GM12875 (cell line): Measurements from ENCODE around the gene ZFYVE28.
A peak's percentile ranks its signal among the peaks of the same experiment; 100 is the strongest.
"Not testable (repeated sequence)": the region's sequence is repeated elsewhere in the genome, so short reads cannot be mapped to it uniquely, and the experiment has no call there.

Experiments
- H3K4me3 ChIP-seq: one replicate; pipeline ENCODE4 v1.5.1; 2011; ENCODE audit warnings: low read depth, low read length, control low read depth
- CTCF ChIP-seq: IDR thresholded peaks from 2 replicates; pipeline ENCODE4 v1.5.1; 2011; ENCODE audit warnings: low read depth, mild to moderate bottlenecking, control low read depth, inconsistent platforms, low read length, moderate library complexity, borderline replicate concordance; ENCODE audit not compliant: insufficient read depth

ZFYVE28 gene

GRCh38 chr4:2241410-2242353, 176.8 kb downstream of the ZFYVE28 start, which contains the start of the genes HAUS3 and POLN:
HAUS3 (minus strand) TSS chr4:2242121; CDS start chr4:2240946, 1,175 bp downstream.
POLN (minus strand) TSS chr4:2242121; CDS start chr4:2229231, 12,890 bp downstream.
- H3K4me3 ChIP-seq: peak within 1 kb of the TSS; percentile 100
- TF ChIP-seq CTCF: no peak

DNA sequence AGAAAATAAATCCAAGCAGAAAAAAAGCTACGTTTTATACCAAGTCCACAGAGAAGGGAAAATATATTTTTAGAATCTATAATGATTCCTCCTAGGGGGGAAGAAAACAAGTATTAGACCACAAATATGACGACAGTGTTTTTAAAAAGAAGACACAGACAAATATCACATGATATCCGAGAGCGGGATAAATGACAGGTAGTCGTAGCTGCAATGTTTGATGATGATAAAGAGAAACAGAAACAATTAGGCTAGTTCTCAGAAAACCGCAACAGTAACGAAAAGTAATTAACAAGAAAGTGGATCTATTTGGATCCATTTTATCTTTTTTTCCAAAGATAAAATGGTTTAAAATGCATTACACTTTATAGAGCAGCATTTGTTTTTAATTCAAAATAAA, 177.4 kb downstream of the ZFYVE28 start:
- peak overlapping the region; percentile 100 for H3K4me3 ChIP-seq
- no peak for TF ChIP-seq CTCF

DNA sequence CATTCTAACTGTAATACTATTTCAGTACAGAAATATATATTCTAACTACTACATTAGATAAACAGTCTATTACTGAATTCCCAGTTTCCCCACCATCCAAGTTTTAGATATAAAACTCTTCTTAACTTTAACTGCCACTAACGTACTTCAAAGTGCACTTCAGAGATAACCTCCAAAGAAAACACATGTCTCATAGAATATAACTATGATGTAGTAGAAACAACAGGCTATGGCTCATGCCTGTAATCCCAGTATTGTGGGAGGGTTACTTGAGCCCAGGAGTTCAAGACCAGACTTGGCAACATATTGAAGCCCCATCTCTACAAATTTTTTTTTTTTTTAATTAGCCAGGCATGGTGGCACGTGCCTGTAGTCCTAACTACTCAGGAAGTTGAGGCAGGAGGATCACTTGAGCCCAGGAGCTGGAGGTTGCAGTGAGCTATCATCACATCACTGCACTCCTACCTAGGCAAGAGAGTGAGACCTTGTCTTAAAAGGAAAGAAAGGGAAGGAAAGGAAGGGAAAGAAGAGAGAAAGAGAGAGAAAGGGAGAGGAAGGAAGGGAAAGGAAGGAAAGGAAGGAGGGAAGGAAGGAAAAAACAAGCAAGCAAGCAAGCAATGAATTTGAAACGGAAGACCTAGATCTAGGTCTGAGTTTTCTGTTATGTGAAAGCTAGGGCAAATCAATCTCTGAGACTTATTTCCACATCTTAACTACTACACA, 181.3 kb downstream of the ZFYVE28 start:
- no peak overlapping the region for H3K4me3 ChIP-seq
- TF ChIP-seq CTCF: no peak

- no peak overlapping the region for H3K4me3 ChIP-seq
- TF ChIP-seq CTCF: no peak
These were observed 187.4 kb downstream of the ZFYVE28 start for GRCh38 chr4:2231082-2231481.

DNA sequence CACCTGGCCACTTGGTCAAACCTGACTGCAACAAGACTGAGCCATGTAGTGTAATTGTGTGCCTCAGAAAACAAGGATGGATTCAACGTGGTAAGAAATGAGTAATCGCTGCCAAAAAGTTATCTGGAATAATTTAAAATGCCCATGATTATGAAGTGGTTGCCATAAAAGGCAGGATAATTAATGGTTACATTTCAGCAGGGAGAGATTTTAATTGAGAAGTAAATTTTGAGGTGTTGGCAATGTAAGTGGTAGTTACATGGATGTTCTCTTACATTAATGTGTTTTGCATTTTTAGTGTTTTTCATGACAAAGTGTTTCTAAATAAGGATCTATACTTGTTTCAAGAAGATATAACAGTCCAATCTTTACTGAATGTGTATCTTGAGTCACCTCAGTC, 192.2 kb downstream of the ZFYVE28 start:
- no peak overlapping the region for H3K4me3 ChIP-seq
- no peak for TF ChIP-seq CTCF

DNA sequence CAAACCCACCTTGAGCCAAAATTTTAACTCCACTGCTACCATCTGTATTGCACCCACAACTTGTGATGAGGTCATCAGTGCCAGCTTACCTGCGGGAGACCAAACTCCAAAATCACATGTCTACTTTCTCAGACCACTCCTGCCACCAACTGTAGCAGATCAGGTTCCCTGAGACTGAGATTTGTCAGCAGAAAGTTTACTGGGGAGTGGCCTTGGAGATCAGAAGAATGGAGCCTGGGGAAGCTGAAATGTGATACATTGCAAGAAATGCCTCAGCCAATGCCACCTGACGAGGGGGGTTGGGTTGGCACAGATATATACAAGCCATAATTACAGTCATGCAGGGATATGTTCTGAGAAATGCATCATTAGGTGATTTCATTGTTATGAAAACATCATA, 195.6 kb downstream of the ZFYVE28 start:
- no peak for TF ChIP-seq CTCF
- no peak overlapping the region for H3K4me3 ChIP-seq

DNA sequence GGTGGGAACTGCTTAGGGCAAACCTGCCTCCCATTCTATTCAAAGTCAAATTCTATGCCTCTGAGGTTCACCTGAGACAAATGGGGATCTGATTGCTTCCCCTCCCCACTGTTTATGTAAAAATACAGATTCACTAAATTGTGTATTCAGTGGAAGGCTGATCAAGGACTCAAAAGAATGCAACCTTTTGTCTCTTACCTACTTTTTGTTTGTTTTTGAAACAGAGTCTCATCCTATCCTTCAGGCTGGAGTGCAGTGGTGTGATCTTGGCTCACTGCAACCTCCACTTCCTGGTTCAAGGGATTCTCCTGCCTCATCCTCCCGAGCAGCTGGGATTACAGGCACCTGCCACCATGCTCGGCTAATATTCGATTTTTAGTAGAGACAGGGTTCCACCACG, 197.1 kb downstream of the ZFYVE28 start:
- not testable (repeated sequence) for H3K4me3 ChIP-seq
